Fibroblast of skin of back (primary cell): Measurements from ENCODE around the gene ADAP1.

Experiments used
- DNase-seq: peaks from one replicate; pipeline ENCODE4 v3.0.0-alpha.2; 2013

ADAP1 gene

DNA sequence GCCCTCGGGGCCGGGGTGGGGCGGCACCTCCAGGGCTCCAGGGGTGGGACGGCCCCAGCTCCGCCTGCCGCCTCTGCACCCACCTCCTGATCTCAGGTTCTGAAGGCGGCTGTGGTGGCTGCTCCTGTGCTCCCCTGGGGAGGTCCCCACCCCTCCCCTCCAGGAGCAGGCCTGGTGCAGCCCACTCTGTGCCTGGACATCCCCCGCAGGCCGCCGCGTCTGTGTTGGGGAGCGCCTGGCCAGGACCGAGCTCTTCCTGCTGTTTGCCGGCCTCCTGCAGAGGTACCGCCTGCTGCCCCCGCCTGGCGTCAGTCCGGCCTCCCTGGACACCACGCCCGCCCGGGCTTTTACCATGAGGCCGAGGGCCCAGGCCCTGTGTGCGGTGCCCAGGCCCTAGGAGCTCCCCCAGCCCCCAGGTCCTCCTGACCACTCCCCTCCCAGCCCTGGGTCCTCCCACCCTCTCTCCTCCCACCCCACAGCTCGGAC, 34.0 kb upstream of the ADAP1 start:
- no peak for DNase-seq

DNA sequence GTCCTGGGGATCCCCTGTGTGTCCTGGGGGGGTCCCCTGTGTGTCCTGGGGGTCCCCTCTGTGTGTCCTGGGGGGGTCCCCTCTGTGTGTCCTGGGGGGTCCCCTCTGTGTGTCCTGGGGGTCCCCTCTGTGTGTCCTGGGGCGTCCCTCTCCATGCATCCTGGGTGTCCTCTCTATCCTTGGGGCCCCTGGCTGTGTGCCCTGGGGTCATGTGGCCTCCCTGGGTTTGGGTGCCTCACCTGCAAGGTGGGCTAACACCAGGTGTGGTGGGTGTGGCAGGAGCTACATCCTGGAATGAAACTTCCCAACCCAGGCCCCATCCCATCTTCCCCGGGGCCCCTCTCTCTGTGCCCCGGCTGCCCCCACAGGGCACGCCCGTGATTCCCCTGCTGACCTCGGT, 33.4 kb upstream of the ADAP1 start:
- no peak for DNase-seq

DNA sequence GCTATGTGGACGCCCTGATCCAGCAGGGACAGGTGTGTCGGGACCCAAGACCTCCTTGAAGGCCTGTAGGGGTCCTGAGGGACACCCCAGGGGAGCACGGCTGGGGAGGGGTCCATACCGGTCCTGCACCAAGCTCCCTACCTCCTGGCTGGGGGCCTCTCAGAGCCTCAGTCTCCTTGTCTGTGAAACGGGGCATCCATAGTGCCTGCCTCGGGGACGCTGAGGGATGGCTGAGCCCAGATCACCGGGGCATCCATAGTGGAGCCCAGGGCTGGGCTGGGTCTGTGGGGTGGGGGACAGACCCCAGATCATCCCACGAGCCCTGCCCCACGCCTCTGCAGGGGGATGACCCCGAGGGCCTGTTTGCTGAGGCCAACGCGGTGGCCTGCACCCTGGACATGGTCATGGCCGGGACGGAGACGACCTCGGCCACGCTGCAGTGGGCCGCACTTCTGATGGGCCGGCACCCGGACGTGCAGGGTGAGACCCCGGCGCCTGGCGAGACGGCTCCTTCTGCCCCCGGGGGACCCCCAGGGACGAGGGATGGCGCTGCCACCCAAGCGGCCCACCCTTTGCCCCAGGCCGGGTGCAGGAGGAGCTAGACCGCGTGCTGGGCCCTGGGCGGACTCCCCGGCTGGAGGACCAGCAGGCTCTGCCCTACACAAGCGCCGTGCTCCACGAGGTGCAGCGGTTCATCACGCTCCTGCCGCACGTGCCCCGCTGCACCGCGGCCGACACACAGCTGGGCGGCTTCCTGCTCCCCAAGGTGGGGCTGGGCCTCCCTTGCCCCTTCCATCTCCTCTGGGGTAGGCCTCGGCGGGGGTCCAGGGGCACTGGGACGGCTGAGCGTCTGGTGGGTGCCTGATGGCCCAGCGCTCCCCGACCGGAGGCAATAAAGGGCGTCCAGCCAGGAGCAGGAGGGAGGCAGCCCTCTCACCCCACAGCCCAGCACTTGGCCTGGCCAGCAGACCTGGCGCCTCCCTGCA, 32.6 kb upstream of the ADAP1 start:
- DNase-seq, result no peak

DNA sequence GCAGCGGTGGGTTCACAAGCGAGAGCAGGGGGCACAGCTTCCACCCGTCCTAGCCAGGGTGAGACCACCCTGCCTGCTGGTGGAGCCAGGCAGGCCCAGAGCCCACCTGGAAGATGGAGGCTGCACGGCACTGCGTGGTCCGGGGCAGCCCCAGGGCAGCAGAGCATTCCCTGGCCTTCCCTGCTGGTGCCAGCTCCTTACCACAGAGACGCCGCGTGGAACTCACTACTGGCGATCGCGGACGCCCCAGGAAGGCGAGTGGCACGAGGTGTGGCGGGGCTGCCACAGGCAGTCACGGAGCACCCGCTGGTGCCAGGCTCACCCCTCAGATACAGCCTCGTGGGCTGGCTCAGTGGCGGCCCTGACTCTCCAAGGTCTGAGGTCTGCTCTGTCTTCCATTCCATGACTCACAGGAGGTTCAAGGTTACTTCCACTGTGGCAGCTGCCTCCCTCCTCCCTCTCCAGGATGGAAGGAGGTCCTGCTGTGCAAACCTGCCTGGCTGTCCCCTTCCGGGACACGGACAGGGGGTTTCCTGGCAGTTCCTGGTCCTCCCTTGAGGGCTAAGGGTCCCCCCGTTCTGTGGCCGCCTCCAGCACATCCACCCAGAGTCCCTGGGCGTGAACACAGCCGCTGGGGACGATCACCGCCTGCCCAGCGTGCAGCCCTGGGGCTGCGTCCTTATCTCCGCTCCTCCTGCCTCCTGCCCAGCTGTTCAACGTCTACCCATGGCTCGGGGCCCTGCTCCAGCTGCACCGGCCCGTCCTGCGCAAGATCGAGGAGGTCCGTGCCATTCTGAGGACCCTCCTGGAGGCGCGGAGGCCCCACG, 31.6 kb upstream of the ADAP1 start:
- DNase-seq, result peak; percentile 13

DNA sequence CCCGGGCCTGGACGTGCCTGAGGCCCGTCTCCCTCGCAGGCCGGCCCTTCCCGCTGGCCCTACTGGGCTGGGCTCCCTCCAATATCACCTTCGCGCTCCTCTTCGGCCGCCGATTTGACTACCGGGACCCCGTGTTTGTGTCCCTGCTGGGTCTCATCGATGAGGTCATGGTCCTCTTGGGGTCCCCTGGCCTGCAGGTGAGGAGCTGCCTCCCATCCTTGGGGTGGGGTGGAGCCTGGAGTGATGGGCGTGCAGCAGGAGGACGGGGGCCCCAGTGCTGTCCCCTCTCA, 30.6 kb upstream of the ADAP1 start:
- DNase-seq, result no peak

DNA sequence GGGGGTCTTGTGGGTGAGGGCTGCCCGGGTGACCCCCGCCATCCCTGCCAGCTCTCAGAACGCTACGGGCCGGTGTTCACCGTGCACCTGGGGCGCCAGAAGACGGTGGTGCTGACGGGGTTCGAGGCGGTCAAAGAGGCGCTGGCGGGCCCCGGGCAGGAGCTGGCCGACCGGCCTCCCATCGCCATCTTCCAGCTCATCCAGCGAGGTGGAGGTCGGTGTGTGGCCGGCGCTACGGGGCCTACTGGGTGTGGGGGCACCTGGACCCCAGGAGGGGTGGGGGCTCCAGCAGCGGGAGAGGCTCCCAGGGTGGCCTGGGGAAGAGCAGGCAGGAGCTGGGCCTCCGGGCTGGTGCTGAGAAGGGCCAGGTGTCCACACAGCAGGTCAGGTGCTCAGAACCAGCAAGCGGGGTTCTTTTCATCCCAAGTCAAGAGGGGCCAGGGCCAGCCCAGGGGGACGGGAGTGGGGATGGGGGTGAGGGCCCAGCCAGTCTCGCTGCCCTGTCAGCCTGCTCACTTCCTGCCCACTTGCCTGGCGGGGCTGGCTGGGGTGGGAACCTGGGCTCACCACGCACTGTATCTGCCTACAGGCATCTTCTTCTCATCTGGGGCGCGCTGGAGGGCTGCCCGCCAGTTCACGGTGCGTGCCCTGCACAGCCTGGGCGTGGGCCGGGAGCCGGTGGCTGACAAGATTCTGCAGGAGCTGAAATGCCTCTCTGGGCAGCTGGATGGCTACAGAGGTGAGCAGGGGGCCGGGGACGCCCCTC, 30.1 kb upstream of the ADAP1 start:
- DNase-seq, result no peak

DNA sequence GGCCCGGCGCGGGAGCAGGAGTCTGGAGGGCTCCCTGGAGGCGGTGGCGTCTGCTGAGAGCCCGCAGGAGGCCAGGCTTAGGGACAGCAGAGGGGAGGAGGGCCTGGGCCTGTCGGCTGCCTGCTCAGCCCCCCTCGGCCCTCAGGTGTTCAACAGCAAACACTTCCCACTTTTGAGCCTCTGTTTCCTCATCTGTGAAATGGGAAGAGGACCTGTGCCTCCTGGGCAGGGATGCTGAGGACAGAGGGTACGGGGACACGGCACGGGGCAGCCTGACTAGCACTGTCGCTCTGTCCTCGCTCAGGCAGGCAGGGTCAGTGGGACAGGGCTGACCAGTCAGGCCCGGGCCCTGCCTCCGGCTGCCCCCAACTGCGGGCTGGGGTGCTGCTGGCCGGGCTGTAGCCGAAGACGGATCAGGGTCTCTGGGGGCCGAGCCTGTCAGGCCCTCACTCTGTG, 29.2 kb upstream of the ADAP1 start:
- no peak for DNase-seq

DNA sequence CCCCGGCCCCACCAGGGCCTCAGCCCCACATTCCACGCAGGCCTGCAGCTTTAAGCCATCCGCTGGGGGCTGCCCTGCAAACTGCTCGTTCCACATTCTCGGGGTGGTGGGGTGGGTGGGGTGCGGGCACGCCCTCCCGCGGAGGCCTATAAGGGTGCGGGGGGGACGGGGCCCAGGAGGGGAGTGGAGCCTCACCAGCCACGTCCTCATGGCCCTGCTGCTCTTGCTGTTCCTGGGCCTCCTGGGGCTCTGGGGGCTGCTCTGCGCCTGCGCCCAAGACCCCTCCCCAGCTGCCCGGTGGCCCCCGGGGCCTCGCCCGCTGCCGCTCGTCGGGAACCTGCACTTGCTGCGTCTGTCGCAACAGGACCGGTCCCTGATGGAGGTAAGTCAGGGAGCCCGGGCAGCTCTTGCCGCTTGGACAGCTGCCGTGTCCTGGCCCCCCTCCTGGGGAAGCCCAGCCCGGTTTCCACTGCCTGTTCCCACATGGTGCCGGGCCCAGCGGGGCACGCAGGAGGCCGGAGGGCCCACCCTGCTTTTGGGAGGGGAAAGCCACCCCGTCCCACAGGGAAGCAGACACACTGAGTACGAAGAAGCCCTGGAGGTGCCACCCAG, 28.6 kb upstream of the ADAP1 start, which contains the start of gene CYP2W1:
CYP2W1 (plus strand) TSS at position 178 of the 612 bp plus-strand sequence; CDS start at position 209, 31 bp downstream.
- DNase-seq, result no peak

DNA sequence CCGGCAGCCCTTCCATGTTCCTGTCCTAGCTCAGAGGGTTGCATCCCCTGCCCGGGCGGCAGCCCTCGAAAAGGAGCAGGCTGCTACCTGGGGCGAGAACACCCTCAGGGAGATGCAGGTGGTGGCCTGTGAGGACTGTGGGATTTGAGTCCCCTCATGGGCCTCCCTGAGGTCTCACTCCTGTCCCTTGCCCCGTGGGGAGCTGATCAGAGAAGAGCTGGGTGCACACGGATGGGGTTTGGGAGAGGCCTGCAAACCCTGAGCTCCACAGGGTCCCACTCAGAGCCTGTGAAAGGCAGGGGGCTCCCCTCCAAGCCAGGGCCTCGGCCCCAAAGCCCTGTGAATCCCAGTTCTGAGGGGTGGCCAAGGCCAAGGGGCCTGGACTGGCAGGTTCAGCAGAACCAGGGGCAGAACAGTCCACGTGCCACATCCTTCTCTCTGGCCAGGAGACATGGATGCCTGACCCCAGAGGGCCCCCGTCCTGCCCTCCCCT, 28.1 kb upstream of the ADAP1 start:
- no peak for DNase-seq

DNA sequence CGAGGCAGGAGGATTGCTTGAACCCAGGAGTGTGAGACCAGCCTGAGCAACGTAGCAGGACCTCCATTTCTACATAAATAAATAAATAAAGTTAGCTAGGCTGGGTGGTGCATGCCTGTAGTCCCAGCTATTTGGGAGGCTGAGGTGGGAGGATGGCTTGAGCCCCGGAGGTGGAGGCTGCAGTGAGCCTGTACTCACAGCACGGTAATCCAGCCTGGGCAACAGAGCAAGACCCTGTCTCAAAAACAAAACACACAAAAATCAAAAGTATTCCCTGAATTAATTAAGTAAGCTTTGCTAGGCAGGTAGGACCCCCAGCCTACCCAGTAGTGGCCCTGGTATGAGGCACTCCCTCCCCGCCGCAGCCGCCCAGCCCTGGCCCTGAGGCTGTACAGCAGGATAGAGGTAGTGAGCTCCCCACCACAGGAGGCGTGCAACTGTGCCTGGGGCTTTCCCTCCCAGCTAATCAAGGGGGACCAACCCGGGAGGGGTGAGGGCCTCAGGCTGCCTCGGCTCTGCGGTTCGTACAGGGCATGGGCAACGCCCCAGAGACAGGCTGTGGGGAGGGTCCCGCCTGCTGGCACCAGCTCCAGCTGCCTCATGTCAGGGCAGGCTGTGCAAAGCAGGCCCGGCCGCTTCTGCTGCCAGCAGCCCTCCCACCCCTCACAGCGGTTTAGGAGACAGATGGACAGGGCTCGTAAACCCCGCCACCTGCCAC, 27.5 kb upstream of the ADAP1 start:
- no peak for DNase-seq

DNA sequence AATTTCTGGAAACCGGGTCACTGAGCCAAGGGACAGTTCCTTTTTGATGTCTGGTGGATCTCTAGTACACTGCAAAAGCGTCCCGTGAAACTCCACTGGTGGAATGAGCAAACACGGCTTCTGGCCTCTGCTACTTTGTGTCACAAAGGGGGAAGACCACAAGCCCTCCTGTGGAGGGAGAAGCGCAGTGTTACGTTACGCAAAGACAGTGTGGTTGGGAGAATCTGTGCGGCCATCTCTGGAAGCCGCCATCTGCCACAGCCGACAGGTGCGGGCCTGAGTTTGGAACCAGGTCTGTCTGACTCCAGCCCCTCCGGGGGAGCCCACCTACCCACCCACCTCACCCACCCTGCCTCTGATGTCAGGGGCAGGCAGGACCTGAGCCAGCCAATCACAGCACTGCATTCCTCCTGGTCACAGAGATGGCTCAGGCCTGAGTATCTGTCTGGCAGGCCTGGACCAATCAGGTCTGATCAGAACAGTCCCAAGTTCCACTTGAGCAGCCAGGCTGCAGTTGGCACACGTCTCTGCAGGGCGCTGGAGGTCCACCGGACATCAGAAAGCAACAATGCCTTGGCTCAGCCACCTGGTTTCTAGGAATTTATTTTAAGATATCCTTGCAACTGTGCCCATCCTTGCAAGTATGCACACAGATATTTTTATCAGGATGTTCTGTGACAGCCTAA, 25.5 kb upstream of the ADAP1 start:
- no peak for DNase-seq

DNA sequence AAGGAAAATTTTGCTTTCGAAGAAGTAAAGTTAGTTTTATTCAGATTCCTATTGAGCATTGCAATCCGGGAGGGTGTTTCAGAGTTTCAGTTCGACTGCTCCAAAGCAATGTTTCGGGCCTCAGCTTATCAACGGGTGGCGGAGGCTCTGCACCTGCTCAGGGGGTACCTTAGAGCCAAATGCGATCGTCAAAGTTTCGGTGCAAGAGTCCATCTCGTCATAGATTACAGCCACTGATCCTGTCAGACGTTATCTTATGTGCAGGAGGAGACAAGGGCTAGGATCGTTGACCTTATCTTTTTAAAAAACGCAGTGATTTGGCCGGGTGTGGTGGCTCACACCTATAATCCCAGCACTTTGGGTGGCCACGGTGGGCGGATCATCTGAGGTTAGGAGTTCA, 24.7 kb upstream of the ADAP1 start:
- DNase-seq, result no peak

DNA sequence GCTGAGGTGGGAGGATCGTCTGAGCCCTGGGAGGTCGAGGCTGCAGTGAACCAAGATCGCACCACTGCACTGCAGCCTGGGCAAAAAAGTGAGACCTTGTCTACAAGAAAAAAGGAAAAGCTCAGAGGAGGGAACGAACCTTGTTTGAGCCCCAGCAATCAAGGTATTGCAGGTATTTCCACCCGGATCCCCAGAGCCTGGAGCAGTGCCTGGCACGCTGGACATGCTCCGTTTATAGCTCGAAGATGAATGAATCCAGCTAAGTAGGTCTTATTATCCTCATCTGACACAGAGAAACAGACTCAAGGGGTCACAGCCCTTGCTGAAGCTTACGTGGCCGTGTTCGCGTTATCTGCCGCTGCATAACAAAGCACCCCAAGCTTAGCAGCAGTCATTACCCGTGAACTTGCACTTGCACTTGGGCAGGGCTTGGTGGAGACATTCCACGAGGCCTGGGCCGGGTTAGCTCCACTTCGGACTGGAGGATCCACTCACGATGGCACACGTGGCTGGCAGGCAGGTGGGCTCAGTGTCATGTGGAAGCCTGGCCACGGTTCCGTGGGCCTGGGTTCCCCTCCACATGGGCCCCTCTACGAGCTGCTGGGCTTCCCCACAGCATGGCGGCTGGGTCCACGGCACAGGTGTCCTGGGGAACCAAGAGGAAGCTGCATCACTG, 24.1 kb upstream of the ADAP1 start:
- no peak for DNase-seq

DNA sequence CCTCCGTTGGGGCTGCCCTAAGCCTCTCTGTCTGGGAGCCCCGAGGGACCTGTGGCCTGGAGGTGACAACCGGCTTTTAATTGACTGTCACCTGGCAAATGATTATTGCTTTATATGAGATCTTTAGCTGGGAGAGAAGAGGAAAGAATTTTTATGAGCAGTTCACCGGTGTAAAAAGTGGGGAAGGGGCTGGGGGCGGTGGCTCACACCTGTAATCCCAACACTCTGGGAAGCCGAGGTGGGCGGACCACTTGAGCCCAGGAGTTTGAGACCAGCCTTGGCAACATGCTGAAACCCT, 23.5 kb upstream of the ADAP1 start:
- DNase-seq, result no peak

DNA sequence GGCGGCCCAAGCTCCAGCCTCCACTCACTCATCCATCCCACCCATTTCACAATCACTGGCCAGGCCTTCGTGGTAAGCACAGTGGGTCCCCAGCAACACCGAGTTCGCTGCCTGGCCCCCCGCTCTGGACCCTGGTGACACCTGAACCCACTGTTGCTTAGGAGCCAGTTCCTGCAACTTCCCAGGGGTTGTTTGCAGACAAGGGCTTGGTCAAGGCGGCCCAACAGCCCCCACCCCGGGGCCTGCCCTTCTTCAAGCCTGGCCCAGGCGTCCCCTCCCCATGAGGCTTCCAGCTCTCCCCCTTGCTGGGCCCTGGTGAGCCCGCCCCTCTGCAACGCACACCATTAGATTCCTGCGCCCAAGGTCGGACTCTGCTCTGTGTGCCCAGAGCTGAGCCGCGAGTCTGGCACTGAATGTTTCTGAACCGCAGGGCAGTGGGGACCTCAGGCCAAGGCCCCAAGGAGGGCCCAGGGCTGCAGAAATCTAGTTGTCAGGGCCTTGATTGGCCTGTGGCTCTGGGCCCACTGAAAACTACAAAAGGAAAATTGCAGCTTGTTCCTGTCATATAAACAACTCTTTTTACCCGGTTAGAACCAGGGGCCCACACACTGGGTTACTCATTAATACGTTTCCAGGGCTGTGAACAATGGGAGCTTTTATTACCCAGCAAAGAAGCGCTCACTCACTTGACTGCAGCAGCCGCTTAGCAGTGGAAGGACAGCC, 23.0 kb upstream of the ADAP1 start:
- DNase-seq, result no peak

DNA sequence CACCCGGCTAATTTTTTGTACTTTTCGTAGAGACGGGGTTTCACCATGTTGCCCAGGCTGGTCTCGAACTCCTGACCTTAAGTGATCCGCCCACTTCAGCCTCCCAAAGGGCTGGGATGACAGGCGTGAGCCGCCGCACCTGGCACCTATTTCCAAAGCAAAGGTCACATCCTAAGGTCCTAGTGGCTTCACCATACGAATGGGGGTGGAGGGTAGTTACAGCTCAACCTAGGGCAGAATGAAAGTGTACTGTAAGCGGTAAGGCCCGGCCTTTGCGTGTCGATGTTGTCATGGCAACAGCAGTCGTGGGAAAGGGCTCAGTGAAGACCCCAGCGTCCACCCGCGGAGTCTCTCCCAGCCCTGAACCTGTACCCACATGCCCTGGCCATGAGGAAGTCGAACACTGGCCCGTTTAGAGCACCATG, 22.4 kb upstream of the ADAP1 start:
- no peak for DNase-seq

DNA sequence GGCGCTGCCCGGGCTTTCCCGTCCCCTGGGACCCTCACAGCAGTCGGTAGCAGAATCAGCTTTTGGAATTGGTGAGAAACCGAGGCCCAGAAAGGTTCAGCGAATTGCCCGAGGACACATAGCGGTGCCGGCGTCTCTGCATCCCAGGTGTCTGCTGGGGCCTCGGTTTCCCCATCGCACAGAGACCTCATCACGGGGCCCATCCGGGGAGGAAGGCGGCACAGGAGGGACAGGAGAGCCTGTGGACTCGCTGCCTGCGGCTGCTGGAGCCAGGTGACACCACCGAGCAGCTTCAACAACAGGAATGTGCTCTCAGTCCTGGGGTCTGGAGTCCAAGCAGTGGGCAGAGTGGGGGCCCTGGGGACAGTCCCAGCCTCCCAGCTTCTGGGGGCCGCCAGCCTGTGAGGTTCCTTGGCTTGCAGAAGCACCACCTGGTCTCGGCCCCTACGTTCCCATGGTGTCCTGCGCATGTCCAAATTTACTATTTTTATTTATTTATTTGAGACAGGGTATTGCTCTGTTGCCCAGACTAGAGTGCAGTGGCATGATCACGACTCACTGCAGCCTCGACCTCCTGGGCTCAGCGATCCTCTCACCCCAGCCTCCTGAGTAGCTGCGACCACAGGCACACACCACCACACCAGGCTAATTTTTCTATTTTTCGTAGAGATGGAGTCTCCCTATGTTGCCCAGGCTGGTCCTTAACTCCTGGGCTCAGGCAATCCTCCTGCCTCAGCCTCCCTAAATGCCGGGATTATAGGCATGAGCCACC, 21.4 kb upstream of the ADAP1 start:
- no peak for DNase-seq

DNA sequence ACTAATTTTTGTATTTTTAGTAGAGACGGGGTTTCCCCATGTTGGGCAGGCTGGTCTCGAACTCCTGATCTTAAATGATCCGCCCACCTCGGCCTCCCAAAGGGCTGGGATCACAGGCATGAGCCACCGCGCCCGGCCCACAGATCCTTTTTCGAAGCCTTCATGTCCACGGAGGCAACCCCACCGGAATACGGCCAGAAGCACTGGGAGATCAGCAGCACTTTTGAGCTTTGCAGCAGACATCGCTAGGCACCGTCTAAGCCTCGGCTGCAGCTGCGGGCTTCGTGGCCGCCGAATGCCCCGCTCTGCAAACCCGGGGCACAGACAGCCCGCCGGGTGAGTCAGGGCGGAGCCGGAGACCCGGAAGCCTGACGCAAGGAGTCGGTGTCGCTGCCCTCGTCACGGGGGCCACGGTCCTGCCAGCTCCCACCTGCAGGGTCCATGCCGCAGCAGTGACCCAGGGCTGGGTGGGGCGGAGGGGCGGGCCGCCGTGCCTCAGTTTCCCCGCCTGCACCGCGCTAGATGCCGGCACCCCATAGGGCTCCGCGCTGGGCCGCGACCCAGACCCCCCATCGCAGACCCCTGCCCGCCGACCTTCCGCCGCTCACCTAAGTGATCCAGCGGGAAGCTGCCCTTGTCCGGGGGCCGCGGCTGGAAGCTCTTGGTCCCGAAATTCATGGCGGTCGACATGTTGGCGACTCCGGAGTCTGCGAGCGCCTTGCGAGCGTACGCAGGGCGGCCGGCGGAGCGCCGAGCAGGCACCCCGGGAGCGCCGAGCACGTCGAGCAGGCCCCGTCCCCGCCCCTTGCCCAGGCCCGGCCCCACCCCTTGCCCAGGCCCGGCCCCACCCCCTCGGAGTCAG, 20.6 kb upstream of the ADAP1 start, which contains the start of gene COX19:
COX19 (minus strand) TSS at position 730 of the 862 bp plus-strand sequence; CDS start at position 690, 40 bp downstream.
- peak; percentile 87 for DNase-seq
